NCI-H146 (cell line): ENCODE measurements around the gene KRT84.
A peak's percentile ranks its signal among the peaks of the same experiment; 100 is the strongest.

Source experiments
- DNase-seq: peaks from one replicate; lab custom pipeline; 2025; lab: John Stamatoyannopoulos, UW

The KRT84 gene

GRCh38 chr12:52385226-52385702, at the start of gene KRT84:
KRT84 (minus strand) TSS chr12:52385652; CDS start chr12:52385585, 67 bp downstream.
- DNase-seq, result no peak

- no peak for DNase-seq
Measured at GRCh38 chr12:52434760-52435530, 49.5 kb upstream of the KRT84 start.

GRCh38 chr12:52434081-52434733, 48.8 kb upstream of the KRT84 start, which contains the start of gene KRT75:
KRT75 (minus strand) TSS chr12:52434371; CDS start chr12:52434304, 67 bp downstream.
- DNase-seq, result no peak

GRCh38 chr12:52433501-52434080, 48.1 kb upstream of the KRT84 start:
- no peak for DNase-seq

GRCh38 chr12:52432559-52433207, 47.2 kb upstream of the KRT84 start:
- no peak for DNase-seq

GRCh38 chr12:52428121-52428520, 42.7 kb upstream of the KRT84 start:
- peak; percentile 25 for DNase-seq

GRCh38 chr12:52427083-52427482, 41.6 kb upstream of the KRT84 start:
- no peak for DNase-seq

GRCh38 chr12:52426034-52426433, 40.6 kb upstream of the KRT84 start:
- no peak for DNase-seq

GRCh38 chr12:52425466-52425865, 40.0 kb upstream of the KRT84 start:
- no peak for DNase-seq

- peak; percentile 52 for DNase-seq
Measured at GRCh38 chr12:52423661-52424500, 38.4 kb upstream of the KRT84 start.

GRCh38 chr12:52423035-52423434, 37.6 kb upstream of the KRT84 start:
- DNase-seq, result no peak

- DNase-seq, result no peak
Measured at GRCh38 chr12:52419656-52420055, 34.2 kb upstream of the KRT84 start.

GRCh38 chr12:52418576-52419110, 33.2 kb upstream of the KRT84 start:
- DNase-seq, result no peak

GRCh38 chr12:52417740-52418139, 32.3 kb upstream of the KRT84 start:
- DNase-seq, result peak; percentile 45

- DNase-seq, result no peak
Measured at GRCh38 chr12:52416795-52417194, 31.3 kb upstream of the KRT84 start.

GRCh38 chr12:52415870-52416750, 30.7 kb upstream of the KRT84 start:
- DNase-seq, result no peak

GRCh38 chr12:52414936-52415335, 29.5 kb upstream of the KRT84 start:
- no peak for DNase-seq

GRCh38 chr12:52413782-52414345, 28.4 kb upstream of the KRT84 start:
- DNase-seq, result peak; percentile 13

GRCh38 chr12:52413202-52413601, 27.8 kb upstream of the KRT84 start:
- no peak for DNase-seq

GRCh38 chr12:52411815-52412214, 26.4 kb upstream of the KRT84 start:
- DNase-seq, result no peak
